Glomerular visceral epithelial cell (primary cell): Measurements from ENCODE around the gene IGFBPL1.
"Not testable (repeated sequence)": the region's sequence is repeated elsewhere in the genome, so short reads cannot be mapped to it uniquely, and the experiment has no call there.

ENCODE experiments used
- DNase-seq: peaks from one replicate; pipeline ENCODE4 v3.0.0-alpha.2; 2016; ENCODE audit errors: extremely low spot score

The IGFBPL1 gene

GRCh38 chr9:38399191-38399590 lies 25.1 kb downstream of the IGFBPL1 start:
- not testable (repeated sequence) for DNase-seq

GRCh38 chr9:38396371-38396671 lies 27.9 kb downstream of the IGFBPL1 start:
- no peak for DNase-seq

DNA sequence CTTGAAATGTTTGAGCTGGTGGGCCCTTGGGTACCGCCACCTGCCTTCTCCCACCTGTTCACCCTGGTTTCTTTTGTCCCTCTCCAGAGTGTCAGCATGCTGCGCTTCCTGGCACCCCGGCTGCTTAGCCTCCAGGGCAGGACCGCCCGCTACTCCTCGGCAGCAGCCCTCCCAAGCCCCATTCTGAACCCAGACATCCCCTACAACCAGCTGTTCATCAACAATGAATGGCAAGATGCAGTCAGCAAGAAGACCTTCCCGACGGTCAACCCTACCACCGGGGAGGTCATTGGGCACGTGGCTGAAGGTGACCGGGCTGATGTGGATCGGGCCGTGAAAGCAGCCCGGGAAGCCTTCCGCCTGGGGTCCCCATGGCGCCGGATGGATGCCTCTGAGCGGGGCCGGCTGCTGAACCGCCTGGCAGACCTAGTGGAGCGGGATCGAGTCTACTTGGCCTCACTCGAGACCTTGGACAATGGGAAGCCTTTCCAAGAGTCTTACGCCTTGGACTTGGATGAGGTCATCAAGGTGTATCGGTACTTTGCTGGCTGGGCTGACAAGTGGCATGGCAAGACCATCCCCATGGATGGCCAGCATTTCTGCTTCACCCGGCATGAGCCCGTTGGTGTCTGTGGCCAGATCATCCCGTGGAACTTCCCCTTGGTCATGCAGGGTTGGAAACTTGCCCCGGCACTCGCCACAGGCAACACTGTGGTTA lies 28.4 kb downstream of the IGFBPL1 start:
- no peak for DNase-seq

DNA sequence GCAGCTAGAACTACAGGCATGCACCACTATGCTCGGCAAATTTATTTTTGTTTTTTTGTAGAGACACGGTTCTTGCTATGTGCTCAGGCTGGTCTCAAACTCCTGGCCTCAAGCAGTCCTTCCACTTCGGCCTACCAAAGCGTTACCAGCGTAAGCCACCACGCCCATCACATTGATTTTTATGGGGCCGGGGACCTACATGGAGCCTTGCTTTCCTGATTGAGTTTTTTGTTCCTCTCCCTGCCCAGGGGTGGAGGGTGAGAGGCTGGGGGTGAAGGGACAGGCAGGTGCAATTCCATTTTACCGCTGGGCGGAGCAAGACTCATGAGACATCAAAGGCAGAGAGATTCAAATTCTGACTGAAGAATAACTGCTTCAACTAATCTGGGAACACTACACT lies 29.8 kb downstream of the IGFBPL1 start:
- no peak for DNase-seq

- no peak for DNase-seq
These were observed 31.0 kb downstream of the IGFBPL1 start for GRCh38 chr9:38393128-38393796.

DNA sequence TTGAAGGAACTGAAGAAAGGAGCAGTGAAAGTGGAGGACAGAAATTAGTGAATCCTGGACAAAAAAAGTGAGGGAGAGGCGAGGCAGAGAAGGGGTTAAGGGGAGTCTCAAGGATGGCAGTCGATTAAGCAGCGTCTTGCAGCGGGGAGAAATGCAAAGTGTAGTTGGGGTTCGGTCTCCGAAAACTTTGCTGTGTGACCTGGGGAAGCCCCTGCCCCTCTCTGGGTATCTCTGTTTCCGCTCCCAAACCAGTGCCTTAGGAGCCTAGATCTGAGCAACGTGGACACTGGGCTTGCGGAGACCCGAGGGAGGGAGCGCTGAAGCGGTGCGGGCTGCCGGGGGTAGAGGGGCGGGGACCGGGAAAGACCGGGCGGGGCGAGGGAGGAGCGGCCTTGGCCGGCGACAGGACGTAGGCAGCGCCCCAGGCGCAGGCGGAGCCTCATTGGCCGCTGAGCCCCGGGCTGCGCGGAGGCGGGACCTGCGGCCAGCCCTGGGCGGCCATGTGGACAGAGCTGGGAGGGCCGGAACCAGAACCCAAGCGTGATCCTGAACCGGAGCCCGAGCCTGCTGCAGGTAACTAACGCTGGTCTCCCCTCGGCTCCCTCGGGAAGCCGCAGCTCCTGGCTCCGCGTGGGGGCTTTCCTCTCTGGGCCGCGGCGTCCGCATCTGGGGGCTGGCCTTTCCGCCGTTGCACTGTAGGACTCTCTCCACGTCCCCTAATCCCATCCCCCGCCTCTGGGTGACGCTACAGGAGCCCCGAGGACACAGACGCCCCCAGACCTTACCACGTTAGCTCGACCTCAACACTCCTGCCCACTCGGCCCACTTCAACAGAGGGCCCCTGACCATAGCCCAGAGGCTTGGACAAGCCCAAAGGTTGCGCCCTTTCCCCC lies 31.8 kb downstream of the IGFBPL1 start, which contains the start of gene ALDH1B1:
TSS of gene ALDH1B1 (plus strand) at position 468 of the 893 bp plus-strand sequence. CDS start 3,047 bp downstream, outside the sequence.
- peak; percentile 90 for DNase-seq

DNA sequence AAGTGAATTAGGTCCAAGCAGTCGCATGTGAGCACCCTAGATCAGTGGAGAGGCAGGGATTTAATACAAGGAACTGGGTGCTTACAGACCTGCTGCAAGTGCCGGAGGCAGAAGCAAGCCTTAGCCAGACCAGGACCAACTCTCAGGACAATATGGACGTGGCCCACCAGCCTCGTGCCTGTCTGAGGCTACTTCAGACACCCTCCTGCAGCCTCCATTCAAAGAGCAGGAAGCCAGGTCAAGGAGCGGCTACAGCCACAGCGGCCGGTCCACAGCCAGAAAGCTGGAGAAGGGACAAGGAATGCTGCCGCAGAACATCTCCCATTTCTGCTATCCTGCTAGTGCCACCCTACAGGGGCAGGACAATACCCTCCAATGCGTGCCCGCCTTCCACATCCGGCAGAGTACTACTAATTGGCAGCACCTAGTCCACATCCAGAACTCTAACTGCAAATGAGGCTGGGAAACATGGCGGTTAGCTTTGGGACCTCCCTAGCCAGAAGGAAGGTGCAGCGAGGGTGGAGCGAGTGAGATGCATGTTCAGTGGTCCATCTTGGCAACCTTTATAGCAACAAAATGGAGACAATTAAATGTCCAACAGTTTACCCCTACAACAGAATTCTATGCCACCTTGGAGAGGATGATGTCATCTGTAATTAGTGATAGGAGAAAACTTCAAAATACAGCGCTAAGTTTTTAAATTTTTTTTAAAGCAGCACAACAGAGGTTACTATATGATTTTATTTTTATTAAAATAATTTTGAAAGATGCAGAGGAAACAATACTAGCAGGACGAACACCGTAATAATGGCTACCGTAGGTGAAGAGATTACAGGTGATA lies 32.8 kb downstream of the IGFBPL1 start:
- no peak for DNase-seq

GRCh38 chr9:38390851-38391250 lies 33.4 kb downstream of the IGFBPL1 start:
- peak; percentile 48 for DNase-seq

DNA sequence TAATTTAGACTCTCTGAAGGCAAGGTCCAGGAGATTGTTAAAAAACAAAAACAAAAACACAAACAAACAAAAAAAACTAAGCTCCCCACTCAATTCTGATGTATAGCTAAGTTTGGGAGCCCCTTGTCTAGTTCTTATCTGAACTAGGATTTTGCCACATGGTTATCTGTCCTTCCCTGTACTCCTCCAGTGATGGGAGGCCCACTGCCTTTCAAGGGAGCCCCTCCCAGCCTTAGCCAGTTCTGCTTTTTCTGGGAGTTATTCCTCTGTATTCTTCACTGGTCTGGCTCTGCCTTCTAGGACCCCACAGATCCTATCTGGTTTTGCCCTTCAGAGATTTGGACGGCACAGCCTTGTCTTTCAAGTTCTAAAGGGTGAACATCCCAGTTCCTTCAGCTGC lies 33.8 kb downstream of the IGFBPL1 start:
- DNase-seq = no peak

DNA sequence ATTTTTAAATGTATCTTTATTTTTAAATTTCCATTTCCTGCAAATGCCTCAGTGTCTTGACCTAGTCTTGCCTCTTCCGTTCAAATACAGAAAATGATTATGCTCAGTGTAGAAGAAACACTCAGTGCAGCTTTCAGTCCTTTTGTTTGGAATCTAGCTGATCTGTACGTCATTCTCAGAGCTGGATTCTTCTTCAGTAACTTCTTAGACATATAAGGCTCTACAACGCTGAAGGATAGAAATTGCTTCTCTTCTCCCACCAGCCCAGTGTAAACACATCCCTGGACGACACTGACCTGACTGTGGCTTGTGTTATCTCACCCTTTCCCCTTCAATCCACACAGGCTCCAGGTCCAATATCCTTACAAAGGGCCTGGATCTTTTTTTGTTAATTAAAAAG lies 34.9 kb downstream of the IGFBPL1 start:
- no peak for DNase-seq

- no peak for DNase-seq
These were observed 35.7 kb downstream of the IGFBPL1 start for GRCh38 chr9:38388283-38389223.

DNA sequence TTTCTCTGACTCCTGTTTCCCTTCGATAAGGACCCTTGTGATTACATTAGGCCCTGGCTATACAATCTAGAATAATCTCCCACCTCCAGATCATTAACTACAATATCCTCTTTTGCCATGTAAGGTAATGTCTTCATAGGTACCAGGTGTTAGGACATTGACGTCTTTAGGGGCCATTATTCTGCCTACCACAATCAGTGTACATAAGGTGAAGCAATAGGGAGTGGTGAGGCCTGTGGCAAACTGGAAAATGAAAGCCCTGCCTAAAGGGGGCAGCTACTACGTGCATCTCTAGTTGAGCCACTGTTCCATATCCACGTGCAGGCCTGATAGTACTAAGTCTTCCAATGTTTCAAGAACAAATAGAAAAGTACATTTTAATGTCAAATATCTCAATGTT lies 36.5 kb downstream of the IGFBPL1 start:
- no peak for DNase-seq

- DNase-seq = no peak
These were observed 37.2 kb downstream of the IGFBPL1 start for GRCh38 chr9:38387066-38387465.

GRCh38 chr9:38386319-38386895 lies 37.8 kb downstream of the IGFBPL1 start:
- no peak for DNase-seq

DNA sequence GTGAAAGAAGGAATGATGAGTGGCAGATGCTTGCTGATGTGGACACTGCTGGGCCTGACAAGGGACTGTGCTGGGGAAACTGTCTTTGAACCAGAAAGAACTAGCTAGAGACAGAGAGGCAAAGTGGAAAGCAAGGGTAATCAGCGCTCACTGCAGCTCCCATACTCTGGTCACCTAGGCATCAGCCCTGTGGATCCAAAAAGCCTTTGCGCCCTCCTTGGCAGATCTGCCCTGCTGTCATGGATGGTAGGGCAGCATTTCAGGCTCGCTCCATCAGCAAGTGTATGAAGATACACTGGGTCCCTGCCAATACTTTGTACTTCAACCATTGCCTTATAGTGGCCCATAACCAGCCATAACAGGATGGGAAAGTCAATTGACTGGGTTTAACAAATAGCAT lies 38.4 kb downstream of the IGFBPL1 start:
- DNase-seq = no peak

GRCh38 chr9:38384990-38385848 lies 39.0 kb downstream of the IGFBPL1 start:
- DNase-seq = no peak

- DNase-seq = no peak
These were observed 42.1 kb downstream of the IGFBPL1 start for GRCh38 chr9:38382141-38382540.

DNA sequence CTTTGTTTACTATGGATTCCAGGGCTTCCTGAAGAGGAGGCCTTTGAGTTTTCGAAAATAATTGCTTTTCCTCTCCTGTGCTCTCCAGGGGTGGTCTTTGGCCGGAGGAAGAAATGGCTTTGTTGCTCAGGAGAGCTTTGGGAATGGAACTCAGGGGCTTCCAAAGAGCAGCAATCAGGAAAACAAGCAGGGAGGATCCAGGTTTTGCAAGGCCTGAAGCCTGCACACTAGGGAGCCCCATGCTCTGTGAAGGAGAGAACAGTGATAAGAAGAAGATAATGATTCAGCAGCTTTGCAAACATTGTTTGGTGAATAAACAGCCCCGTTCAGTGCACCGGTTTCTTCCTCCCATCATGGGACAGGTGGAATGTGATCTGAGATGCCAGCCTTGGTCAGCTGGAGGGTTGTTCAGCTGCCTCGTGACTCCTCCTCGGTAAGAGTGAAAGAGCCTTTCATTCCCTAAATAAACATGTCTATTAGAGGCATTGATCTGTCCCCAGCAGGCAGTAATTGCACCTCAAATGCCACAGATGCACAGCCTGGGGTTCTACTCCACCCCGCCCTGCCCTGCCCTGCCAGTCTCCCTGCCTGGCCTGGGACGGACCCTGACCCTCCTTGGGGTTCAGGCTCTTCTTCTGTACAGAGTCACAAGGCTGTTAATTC lies 43.3 kb downstream of the IGFBPL1 start:
- peak; percentile 45 for DNase-seq
